GM12873 (cell line): ENCODE data around the gene LIPG.

Source experiments
- TF ChIP-seq, protein P1 (sequence below): IDR thresholded peaks from 2 replicates; pipeline ENCODE4 v1.5.1; 2012; ENCODE audit warnings: low read depth, mild to moderate bottlenecking, moderate library complexity, low read length, control low read depth; ENCODE audit not compliant: insufficient read depth; ENCODE audit errors: missing control alignments

The LIPG gene

DNA sequence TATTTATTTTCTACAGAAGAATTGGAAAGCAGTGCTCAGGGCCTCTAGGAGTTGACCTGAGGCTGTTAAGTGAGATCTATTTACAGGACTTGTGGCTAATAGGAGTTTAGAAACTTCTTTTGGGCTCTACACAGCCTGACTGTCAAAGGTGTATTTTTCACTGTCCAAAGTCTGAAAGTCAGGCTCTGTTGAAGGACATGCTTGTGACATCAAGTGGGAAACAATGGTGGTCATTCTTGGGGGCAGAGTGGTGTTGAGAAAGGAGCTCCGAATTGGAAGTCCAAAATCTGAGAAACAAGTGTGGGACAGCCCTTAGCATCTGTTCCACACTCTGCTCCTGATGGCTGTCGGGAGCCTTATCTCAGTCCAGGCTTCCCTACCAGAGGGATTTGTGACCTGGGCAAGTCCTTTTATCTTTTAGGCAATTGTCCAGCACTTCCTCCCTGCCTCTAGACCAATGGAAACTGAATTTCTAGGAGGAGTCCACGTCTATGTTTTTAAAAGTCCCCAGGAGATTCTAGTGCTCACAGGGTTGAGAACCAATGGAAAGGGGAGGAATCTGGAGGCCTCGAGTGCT, 76.4 kb downstream of the LIPG start:
- TF ChIP-seq, protein P1, sequence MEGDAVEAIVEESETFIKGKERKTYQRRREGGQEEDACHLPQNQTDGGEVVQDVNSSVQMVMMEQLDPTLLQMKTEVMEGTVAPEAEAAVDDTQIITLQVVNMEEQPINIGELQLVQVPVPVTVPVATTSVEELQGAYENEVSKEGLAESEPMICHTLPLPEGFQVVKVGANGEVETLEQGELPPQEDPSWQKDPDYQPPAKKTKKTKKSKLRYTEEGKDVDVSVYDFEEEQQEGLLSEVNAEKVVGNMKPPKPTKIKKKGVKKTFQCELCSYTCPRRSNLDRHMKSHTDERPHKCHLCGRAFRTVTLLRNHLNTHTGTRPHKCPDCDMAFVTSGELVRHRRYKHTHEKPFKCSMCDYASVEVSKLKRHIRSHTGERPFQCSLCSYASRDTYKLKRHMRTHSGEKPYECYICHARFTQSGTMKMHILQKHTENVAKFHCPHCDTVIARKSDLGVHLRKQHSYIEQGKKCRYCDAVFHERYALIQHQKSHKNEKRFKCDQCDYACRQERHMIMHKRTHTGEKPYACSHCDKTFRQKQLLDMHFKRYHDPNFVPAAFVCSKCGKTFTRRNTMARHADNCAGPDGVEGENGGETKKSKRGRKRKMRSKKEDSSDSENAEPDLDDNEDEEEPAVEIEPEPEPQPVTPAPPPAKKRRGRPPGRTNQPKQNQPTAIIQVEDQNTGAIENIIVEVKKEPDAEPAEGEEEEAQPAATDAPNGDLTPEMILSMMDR, result no peak

DNA sequence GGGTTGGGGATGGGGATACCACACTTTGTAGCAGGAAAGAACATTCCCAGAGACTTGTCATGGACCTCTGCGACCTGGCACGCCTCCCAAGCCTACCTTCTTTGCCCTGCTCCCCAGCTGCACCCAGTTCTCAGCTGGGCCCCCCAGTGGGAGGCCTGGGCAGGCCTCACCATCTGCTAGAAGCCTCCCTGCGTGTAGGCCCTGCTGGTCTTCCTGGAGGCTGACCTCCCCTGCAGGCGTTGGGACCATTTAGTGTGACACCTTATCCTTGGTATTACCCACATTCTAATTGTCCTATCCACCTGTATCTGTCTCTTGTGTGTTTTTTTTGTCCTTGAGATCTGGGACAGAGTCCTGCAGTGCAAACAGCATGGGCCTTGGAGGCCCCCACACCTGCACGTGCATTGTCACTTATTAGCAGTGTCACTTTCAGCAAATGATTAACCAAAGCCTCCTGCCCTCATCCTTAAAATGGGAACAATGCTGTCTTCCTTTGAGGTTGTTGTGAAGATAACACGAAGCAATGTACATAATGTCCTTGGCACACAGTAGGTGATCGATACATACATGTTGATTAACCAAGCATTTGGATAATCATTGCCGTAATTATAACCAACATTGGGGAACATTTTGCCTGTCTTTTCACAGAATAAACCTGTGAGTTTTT, 77.2 kb downstream of the LIPG start:
- TF ChIP-seq, protein P1, result no peak

- TF ChIP-seq, protein P1, result no peak
These were observed 78.0 kb downstream of the LIPG start for GRCh38 chr18:49639643-49640391.

DNA sequence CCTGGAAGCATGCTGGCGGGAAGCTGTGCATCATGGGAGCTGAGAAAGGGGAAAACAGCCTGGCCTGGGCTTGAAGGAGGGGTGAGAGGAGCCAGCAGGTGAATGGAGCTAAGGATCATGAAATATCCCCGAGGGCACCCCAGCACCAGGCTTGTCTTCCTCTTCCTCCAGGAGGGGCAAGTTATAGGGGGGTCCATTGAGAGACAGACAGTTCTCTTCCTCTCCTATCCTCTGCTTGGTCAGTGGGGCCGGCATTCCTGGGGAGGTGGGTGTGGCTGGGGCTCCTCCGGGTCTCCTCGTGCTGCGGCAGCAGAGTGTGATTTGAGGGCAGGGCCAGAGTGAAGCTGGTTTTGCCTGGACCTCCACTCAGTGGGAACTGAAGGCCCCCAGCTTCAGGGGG, 78.9 kb downstream of the LIPG start:
- TF ChIP-seq, protein P1, result no peak

DNA sequence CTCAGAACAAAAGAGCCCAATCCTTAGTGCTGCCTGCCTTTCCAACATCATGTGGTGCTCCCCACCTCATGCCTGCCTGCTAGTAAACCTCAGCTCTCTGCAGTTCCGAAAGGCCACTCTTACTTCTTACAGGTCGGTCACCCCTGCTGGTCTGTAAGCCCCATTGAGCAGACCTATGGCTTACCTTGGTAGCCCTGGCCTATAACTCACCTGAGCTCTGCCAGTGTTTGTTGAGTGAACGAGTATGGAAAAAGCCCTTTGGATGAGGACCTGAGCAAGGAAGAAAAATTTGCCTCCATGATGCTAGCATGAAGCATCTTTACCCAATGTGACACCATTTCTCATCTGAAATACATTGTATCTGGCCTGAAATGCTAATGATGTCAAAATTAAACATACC, 83.3 kb downstream of the LIPG start:
- TF ChIP-seq, protein P1, result no peak

DNA sequence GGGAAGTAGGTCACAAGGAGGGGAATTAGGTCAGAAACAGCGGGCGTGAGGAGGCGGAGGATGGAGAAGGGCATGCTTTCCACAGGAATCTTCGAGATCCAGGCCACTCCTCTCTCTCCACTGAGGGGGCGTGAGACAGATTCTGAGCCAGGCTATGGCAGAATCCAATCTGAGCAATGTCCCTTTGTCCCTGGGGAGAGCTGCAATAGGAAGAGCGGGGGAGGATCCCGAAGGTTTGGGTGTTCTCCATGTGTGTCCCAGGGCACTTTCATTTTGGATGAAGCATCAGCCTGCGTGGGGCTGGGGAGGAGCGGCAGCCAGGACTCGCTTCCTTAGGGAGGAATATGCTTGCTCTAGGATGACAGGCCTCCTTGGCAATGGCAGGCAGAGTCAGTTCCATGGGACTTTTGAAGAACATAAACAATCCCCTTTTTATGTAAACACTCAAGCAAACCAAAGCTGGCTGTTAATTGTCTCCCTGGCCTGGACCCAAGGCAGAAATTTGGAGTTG, 84.0 kb downstream of the LIPG start:
- TF ChIP-seq, protein P1, result no peak

- TF ChIP-seq, protein P1, result no peak
These were observed 85.0 kb downstream of the LIPG start for GRCh38 chr18:49646873-49647272.
